ENCODE results near the gene STK25.

The STK25 gene

DNA sequence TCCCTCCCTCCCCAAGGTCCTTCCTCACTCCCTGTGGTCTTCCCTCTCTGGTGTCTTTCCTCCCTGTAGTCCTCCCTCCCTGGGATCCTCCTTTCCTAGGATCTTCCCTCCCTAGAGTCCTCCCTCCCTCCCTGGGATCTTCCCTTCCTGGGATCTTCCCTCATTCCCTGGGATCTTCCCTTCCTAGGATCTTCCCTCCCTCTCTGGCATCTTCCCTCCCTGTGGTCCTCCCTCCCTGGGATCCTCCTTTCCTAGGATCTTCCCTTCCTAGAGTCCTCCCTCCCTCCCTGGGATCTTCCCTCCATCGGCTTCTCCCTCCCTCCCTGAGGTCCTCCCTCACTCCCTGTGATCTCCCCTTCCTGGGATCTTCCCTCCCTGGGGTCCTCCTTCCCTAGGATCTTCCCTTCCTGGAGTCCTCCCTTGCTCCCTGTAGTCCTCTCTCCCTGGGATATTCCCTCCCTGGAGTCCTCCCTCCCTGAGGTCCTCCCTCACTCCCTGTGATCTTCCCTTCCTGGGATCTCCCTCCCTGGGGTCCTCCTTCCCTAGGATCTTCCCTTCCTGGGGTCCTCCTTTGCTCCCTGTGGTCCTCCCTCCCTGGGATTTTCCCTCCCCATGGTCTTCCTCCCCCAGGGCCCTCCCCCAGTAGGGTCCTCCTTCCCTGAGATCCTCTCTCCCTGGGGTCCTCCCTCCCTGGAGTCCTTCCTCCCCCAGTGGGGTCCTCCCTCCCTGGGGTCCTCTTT, 23.0 kb downstream of the STK25 start:
- TF ChIP-seq GATA1 (IDR thresholded peaks at IDR 0.05; ENCODE audit: low read depth, low read length) (no peak), POLR2A (IDR thresholded peaks at IDR 0.05; ENCODE audit: low read length) (no peak)
- no peak for DNase-seq

DNA sequence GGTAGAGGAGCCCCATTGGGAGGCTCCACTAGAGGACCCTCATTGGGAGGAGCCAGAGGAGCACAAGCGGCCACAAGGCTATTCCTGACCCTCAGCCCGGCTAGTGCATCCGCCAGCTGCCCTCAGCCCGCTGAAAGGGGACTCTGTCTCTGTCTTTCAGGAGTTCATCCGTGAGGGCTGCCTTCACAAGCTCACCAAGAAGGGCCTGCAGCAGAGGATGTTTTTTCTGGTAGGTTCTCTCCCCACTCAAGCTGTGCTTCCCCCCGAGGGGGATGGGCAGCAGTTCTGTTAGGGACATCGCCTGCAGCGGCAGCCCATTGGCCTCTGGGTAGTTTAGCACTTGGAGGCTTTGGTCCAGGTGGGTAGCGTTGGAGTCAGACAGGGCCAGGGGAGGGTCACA, 25.1 kb downstream of the STK25 start:
- TF ChIP-seq POLR2A (IDR thresholded peaks at IDR 0.05; ENCODE audit: low read length): no peak
- no peak for TF ChIP-seq GATA1 (IDR thresholded peaks at IDR 0.05; ENCODE audit: low read depth, low read length)
- DNase-seq: no peak

DNA sequence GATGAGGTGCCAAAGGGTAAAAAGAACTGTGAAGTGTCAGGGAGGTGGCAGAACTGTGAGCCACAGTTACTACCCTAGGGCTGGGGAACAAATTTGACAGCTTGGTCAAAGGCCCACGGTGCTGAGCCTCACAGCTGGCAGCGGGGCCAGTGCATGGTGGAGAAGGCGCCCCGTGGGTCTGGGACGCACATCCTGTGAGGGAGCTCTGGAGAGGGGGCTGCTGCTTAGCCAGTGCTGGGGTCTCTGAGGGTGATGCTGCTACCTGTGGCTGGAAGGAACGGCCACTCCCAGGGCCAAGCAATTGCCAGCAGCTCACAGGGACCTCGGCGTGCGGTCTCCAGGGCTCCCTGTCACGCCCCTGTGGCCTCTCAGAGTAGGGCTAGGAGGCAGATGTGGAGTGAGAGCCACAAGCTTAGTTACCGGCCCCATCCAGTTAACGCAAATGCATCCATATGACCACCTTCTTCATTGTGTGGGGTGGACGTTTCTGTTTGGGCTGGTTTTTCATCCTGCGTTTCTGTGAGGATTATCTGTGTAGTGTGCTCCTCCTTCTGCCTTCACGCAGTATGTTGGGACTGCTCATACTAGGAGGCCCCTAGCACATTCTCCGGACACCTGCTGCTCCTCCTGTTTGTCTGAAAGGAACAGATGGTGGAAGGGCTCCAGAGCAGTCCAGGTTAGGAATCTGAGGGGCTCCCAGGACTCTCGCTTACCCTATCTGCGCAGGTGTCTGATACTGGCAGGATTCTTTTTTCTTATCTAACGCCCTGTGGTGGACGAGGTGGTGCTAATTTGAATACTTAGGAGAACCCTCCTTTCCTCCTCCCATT, 26.0 kb downstream of the STK25 start:
- TF ChIP-seq POLR2A (IDR thresholded peaks at IDR 0.05; ENCODE audit: low read length) (no peak), GATA1 (IDR thresholded peaks at IDR 0.05; ENCODE audit: low read depth, low read length) (no peak)
- no peak for DNase-seq

DNA sequence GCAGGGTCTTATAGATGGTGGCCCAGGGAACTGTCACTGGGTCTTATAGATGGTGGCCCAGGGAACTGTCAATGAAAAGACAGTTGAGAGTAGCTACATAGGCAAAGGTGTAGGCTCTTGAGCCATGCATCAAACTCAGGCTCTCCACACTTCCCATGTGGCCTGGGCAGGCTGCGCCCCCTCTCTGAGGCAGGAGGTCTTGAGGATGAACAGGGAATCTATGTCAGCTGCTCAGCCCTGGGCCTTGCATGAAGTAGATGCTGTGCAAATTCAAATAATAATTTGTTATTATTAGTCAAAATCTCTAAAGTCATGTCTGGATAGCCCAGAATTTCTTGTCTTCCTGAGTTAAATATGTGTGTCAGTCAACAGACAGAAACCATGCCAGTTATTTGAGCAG, 26.7 kb downstream of the STK25 start:
- no peak for TF ChIP-seq GATA1 (IDR thresholded peaks at IDR 0.05; ENCODE audit: low read depth, low read length)
- TF ChIP-seq POLR2A (IDR thresholded peaks at IDR 0.05; ENCODE audit: low read length): no peak
- no peak for DNase-seq

DNA sequence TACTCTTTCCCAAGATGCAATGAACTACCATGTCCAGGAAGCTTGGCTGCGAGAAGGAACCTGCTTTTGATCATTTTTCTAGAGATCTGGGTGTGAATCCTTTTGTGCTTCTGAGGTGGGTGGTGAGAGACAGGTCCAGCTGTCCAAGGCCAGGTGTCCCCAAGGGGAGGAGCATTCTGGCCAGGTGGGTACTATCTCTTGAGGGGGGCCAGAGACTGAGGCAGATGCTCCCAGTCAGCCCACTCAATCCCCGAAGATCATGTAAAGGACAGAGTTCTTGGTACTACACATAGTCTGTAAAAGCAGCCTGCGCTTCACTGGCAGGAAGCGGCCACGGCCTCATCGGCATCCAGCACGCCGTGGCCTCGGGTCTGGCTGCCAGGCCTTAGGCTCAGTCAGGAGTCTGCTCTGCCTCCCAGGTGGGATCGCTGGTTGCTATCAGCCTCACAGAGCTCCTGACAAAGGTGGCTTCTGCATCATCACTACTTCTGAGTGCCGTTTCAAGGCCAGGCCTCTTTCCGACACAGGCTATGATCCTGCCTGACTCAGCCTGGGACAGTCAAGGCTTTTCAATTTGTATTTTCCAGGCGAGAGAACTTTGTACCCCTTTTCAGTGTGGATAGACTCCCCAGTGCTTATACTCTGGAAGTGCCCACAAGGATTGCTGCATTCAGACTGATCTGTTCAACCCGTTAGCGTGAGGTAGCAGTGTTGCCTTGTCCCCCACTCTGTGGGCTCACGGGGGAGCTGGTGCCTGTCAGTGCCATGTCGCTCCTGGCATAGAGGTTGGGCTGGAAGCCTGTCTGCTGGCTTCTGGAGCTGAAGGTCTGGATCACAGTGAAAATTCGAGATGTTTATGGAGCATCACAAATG, 29.1 kb downstream of the STK25 start:
- no peak for DNase-seq
- TF ChIP-seq GATA1 (IDR thresholded peaks at IDR 0.05; ENCODE audit: low read depth, low read length): no peak
- TF ChIP-seq POLR2A (IDR thresholded peaks at IDR 0.05; ENCODE audit: low read length): no peak

DNA sequence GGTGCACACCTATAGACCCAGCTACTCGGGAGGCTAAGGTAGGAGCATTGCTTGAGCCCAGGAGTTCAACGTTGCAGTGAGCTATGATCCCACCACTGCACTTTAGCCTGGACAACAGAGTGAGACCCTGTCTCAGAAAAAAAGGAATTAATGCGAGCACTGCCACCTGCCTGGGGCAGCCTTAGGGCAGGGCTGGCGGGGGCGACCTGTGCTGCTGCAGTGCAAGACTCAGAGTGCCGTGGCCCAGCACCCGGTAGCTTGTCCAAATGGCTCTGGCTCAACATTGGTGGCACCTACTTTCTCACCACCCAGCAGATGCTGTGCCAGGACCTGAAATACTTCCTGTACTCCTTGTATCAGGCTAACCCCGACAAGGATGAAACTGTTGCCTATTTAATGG, 30.2 kb downstream of the STK25 start:
- no peak for DNase-seq
- TF ChIP-seq GATA1 (IDR thresholded peaks at IDR 0.05; ENCODE audit: low read depth, low read length): no peak
- TF ChIP-seq POLR2A (IDR thresholded peaks at IDR 0.05; ENCODE audit: low read length): no peak

DNA sequence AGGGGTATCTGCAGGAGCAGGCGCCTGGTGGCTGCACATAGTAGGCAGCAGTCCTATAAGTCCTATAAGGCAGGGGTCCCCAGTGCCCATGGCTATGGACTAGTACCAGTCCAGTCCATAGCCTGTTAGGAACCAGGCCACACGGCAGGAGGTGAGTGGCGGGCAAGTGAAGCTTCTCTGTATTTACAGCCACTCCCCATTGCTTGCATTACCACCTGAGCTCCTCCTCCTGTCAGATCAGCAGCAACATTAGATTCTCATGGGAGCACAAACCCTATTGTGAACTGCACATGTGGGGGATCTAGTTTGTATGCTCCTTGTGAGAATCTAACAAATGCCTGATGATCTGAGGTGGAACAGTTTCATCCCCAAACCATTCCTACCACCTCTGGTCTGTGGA, 33.1 kb downstream of the STK25 start:
- DNase-seq: no peak
- TF ChIP-seq GATA1 (IDR thresholded peaks at IDR 0.05; ENCODE audit: low read depth, low read length) (no peak), POLR2A (IDR thresholded peaks at IDR 0.05; ENCODE audit: low read length) (no peak)

DNA sequence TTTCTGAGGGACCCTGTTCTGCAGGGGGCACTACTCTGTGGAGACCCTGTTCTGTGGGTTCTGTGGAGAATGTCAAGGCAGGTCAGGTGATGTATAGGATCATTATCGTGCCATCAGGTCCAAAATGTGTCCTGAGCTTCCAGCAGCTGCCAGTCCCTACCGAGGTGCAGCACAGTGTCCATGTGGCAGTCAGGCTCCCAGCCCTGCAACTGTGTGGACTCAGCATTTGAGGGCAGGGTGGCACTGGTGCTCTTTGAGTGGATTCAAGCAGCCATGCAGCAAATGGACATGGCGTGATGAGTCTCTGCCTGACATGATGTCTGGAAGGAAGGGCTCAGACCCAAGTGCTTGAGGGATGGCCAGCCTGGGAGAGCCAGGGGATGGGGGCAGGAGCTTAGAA, 35.0 kb downstream of the STK25 start:
- DNase-seq: no peak
- TF ChIP-seq GATA1 (IDR thresholded peaks at IDR 0.05; ENCODE audit: low read depth, low read length): no peak
- no peak for TF ChIP-seq POLR2A (IDR thresholded peaks at IDR 0.05; ENCODE audit: low read length)

DNA sequence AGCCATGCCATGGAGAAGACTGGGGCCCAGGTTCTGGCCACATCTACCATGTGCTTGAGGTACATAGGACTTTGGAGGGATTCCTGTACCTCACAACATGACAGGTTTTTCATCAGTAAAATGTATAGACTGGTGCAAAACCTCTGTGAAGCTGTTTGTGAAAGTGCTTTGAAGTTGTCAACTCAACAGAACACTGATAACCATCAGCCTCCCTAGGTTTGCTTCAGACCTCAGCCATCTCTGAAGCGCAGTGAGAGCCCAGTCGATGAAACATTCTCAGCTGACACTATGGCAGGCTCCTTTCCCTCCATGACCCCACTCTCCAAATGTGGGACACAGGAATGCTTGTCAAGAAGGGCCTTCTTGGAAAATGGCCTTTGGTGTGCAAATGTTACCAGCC, 38.6 kb downstream of the STK25 start:
- DNase-seq: no peak
- no peak for TF ChIP-seq POLR2A (IDR thresholded peaks at IDR 0.05; ENCODE audit: low read length)
- no peak for TF ChIP-seq GATA1 (IDR thresholded peaks at IDR 0.05; ENCODE audit: low read depth, low read length)

DNA sequence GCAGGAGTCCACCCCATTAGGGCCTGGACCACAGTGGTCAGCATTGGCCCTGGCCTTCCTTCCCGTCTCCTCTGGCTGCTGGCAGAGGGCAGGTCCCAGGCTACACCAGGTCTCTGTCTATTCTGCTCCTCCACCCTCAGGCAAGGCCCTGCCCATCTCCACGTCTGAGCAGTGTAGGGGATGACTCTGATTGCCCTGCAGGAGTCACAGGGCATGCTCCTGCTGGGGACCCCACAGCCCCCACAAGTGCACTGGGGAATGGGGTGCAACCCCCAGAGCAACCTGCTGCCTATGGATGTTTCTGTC, 40.0 kb downstream of the STK25 start:
- TF ChIP-seq GATA1 (IDR thresholded peaks at IDR 0.05; ENCODE audit: low read depth, low read length): no peak
- TF ChIP-seq POLR2A (IDR thresholded peaks at IDR 0.05; ENCODE audit: low read length): no peak
- DNase-seq: no peak

DNA sequence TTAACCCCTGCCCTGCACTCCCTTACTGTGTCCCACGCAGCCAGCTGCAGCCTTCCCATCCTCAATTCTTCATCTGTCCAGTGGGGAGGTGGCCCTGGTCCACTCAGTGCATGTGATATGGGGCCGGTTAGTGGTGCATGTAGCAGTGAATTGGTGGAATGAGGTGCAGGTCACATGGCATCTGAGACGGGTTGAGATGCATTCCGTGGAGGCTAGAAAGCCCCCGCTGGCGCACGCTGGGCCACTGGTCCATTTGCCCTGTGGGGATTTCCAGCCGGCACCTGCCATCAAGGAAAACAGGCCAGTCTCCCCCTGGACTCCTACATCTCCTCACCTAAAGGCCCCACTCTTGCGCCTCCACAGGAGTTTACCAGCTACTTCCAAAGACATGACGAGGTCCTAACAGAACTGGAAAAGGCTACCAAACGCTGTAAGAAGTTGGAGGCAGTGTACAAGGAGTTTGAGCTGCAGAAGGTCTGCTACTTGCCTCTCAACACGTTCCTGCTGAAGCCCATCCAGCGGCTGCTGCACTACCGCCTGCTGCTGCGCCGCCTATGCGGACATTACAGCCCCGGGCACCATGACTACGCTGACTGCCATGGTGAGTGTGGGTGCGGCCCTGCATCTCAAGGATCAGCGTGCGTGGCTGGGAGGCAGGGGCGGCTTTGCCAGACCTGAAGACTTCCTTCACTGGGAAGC, 40.5 kb downstream of the STK25 start:
- TF ChIP-seq GATA1 (IDR thresholded peaks at IDR 0.05; ENCODE audit: low read depth, low read length) (no peak), POLR2A (IDR thresholded peaks at IDR 0.05; ENCODE audit: low read length) (no peak)
- no peak for DNase-seq

DNA sequence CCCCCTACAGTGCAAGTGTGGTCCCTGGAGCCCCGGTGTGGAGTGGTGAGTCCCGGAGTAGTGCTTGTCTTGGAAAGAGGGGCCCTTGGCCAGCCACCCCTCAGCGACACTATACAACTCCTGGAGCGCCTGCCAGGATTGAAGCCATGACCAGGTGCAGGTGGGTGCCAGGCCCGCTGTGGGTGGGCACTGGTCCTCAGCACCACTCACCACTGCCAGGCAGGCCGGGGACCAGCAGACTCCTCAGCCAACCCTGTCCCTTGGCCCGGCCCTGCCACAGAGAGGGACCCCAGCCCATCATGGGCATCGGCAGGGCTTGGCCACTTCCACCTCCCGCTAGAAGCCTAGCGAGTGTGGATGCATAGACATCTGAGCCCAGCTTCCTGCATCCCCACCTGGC, 42.2 kb downstream of the STK25 start:
- TF ChIP-seq POLR2A (IDR thresholded peaks at IDR 0.05; ENCODE audit: low read length) (no peak), GATA1 (IDR thresholded peaks at IDR 0.05; ENCODE audit: low read depth, low read length) (no peak)
- DNase-seq: no peak

DNA sequence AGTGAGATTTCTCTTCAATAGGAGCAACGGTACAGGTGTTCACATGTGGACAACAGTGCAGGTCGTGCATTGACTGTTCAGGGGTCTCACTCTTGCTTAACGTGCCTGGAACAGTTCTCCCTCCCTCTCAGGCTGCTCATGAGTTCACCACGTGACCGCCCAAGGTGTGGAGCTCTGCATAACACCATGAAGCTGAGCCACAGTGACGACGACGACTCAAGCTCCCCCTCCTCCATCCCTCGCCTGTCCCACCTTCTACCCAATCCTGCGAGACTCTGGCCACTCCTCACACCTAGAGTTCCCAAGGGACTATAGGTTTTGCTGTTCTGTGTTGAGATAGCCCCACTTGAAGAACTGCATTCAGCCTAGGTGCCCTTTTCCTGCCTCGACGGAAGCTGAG, 42.8 kb downstream of the STK25 start:
- no peak for DNase-seq
- no peak for TF ChIP-seq POLR2A (IDR thresholded peaks at IDR 0.05; ENCODE audit: low read length)
- no peak for TF ChIP-seq GATA1 (IDR thresholded peaks at IDR 0.05; ENCODE audit: low read depth, low read length)

Measured in erythroblast (primary cell).